Activated CD8-positive, alpha-beta memory T cell treated with anti-CD3 and anti-CD28 coated beads for 4 hours (primary cell): ENCODE measurements around the gene ORC5.
"Not testable (repeated sequence)": the region's sequence is repeated elsewhere in the genome, so short reads cannot be mapped to it uniquely, and the experiment has no call there.

ENCODE experiments used
- DNase-seq, 2 donors: peaks; one replicate each; pipeline ENCODE4 v3.0.0-alpha.2; 2020; ENCODE audit warnings: low read depth in 2 of 2

Gene ORC5

DNA sequence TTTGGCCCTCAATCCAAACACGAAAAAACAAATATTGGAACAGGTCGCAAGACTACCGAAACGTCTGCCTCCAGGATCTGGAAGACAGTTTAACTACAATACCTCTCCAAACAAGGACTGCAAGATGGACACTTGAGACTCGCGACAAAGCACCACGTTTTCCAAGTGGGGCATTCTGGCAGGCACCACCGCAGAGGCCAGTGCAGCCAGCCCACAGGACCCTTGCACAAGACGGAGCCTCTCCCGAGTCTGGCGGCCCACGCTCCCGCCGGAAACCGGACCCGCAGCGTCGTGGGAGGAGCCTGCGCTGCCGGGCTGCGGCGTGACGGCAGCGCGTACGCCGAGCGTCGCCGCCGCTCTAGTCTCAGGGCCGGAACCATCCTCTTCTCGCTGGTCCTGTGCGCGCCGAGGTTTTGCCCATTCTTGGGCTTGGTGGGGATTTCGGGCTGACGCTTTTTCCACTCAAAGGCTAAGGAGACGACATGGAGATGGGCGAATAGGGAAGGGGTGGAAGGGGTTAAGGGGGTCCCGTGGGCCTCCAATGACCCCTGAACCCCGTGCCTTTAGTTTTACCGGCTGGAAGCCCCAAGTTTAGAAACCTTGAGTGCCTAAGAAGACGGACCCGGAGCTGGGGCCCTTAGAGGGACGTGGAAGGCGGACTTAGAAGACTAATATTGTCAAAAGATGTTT, at the start of gene ORC5:
TSS of gene ORC5 (minus strand) at position 283 of the 690 bp plus-strand sequence. CDS start at position 174, 109 bp downstream.
- peak; percentile 54 to 58 for DNase-seq

- no peak for DNase-seq
These were observed 47.8 kb upstream of the ORC5 start for GRCh38 chr7:104255616-104256015.

DNA sequence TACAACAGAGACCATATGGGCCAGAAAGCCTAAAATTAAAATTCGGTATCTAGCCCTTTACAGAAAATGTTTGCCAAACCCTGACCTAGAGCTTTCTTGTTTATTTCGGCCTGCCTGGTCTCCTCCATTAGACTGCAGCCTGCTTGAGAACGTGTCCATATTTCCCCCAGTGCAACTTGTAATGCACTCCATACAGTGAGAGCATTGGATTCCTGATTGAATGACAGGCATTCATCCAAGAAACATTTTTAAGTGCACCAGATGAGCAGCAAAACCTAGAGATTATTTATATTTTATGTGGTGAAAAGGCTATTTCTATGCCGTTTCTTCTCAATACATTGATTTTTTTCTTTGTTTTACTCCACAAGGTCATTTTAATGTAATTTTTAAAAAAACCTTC, 47.4 kb upstream of the ORC5 start:
- DNase-seq, result no peak

- no peak for DNase-seq
These were observed 46.9 kb upstream of the ORC5 start for GRCh38 chr7:104254696-104255095.

- DNase-seq, result no peak
These were observed 44.8 kb upstream of the ORC5 start for GRCh38 chr7:104252409-104253134.

DNA sequence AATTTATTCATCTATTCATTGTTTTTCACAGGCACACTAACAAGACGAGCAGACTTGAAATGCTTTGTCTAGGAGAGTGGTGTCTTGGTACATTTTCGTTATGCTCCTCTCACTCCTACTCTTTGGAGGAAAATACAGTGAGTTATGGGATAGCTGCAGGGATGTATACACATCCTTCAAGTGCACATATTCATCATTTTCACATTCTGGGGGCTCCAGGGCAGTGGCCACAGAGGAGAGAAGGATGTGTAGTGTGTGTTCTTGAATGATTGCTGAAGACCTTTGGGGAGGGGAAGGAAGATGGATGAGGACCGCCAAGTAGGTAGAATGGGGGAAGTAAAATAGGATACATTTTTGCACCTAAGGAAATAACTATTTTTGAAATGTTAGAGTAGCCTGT, 34.8 kb upstream of the ORC5 start:
- no peak for DNase-seq

GRCh38 chr7:104241538-104242209, 33.9 kb upstream of the ORC5 start:
- no peak for DNase-seq

GRCh38 chr7:104241135-104241534, 33.3 kb upstream of the ORC5 start:
- no peak for DNase-seq

DNA sequence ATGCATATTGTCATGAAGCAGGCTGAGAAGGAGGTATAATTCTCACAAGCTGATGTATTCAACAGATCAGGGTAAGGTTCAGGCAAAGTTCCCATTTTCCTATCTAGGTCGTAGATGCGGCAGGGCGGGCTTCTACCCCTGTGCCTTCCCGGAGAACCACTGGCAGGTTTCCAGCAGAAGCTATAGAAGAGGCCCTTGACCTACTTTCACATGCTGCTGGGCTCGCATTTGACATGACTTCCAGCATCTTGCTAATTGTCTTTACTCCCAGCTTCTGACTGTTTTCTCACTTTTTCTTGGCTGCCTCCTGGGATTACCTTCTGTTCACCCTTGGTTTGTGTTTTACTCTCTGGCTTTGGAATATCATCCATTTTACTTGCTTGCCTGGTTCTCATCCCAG, 32.6 kb upstream of the ORC5 start:
- DNase-seq, result no peak

GRCh38 chr7:104234990-104235389, 27.2 kb upstream of the ORC5 start:
- not testable (repeated sequence) for DNase-seq

DNA sequence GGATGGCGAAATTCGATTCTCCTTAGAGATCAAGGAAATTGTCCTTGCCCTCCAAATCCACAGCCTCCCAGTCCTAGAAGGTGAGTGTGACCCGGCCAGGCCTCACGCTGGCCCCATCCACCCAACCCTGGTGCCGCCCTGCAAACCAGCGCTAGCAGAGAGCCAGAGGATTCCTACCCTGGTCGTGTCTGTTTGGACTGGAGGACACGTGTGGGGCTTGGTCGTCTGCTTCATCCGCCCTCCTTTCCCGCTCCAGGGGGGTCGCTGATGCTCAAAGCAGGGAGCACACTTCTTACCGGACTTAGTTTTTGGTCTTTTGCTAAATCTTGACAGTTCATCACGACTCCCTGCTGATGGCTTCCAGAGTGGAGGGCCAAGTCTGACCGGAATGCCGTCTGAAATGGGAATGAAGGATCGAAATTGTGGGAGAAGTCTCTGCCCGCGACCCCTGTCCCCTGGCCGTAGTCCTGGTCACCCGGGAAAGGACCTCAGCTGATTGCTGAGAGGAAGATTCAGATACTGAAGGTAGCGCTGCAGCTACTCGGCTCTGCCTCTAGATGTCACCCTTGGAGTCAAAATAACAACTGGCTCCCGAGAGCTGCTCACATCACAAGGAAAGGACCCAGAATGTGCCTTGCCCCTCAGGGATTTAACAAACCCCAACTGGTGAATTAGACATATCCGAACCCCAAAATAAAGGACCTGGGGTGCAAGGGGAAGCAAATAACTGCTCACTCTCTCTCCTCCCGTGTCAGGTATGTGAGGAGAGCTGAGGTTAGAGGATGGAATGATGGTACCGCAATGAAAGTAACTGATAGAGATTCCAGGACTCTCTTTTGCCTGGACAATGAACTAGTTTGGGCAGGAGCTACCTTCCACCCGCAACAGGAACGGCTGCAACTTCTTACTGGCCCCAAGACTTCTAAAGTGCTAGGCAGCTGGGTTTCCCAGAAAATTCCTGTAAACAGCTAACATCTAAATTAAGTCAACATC, 23.5 kb upstream of the ORC5 start:
- DNase-seq, result no peak

GRCh38 chr7:104230606-104231005, 22.8 kb upstream of the ORC5 start:
- no peak for DNase-seq

DNA sequence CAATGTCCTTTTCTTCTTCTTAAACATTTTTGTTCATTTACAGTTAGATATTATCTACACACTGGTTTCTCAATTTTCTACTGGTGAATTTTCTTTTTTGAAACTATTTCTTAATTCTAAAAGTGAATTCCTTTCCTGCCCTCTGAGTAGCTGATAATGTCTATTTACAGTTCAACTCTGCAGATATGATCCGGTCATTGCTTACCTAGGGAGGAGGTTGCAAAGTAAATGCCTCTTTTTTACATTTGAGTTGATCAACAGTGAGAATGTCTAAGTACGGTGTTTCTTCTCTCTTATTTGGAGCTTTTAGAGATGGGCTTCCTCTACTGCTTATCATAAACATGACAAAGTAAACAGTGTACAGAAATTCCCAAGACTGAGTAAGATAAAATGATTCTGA, 20.6 kb upstream of the ORC5 start:
- DNase-seq, result no peak

DNA sequence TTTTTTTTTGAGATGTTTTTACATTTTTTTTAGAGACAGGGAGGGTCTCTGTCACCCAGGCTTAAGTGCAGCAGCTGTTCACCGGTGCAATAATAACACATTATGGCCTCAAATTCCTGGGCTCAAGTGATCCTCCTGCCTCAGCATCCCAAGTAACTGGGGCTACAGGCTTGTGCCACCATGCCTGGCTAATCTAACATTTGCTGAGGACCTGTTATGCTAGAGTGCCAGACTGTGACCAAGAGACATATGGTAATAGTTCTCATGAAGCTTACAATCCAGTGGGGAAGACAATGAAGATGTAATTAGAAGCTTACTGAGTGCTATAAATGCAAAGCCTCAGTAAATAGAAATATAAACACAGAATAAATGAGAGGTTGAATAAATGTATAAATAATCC, 17.6 kb upstream of the ORC5 start:
- no peak for DNase-seq

- DNase-seq, result no peak
These were observed 9.8 kb upstream of the ORC5 start for GRCh38 chr7:104217620-104218019.

DNA sequence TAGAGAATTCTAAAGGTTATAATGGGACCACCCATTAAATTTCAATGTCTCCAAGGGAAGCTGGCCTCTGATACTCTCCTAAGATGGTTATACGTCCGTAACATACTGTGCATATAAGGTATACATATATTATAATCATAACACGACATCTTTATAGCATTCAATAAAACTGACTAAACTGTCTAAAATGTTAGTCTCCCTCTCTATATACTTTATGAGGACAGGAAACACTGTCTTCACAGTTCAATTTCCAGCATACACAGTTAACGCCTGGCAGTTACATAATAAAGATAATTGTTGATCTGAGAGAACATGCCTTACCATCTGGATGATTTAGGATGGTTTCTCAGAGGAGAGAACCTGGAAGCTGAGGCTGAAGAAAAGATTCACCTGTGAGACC, 1.2 kb upstream of the ORC5 start:
- DNase-seq, result no peak

DNA sequence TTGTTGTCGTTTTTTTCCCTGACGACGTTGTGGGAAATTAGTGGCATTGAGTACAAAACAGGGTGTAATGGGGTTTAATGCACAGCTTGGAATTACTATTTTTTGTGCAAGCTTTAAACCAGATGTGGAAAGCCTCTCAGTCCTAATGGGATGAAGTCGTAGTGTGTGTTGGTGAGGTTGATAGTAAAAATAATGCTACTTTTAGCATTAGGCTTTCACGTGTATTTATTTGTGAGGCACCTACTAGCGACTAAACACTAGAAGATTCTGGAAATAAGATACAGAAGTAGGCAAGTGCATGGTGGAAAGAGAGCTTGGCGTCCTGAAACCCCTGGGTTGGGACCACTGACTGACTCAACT, 588 bp upstream of the ORC5 start:
- DNase-seq, result no peak

DNA sequence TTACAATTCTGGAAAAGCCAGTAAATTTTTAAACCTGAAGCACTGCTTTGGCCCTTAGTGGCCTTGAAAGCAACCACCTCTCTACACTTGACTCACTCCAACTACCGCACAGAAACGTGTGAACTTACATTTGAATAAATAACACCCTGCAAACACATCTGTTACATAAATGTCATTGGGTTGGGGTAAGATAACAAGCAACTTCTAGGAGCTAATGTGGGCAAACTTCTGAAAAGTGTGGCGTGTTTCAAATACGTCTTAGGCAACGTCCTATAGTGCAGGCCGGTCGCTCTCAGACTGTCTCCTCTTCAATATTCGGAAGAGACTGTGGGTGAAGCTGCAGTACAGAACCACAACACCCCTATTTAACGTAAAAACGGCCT, 474 bp downstream of the ORC5 start:
- no peak for DNase-seq

GRCh38 chr7:104206841-104207240, 972 bp downstream of the ORC5 start:
- no peak for DNase-seq

DNA sequence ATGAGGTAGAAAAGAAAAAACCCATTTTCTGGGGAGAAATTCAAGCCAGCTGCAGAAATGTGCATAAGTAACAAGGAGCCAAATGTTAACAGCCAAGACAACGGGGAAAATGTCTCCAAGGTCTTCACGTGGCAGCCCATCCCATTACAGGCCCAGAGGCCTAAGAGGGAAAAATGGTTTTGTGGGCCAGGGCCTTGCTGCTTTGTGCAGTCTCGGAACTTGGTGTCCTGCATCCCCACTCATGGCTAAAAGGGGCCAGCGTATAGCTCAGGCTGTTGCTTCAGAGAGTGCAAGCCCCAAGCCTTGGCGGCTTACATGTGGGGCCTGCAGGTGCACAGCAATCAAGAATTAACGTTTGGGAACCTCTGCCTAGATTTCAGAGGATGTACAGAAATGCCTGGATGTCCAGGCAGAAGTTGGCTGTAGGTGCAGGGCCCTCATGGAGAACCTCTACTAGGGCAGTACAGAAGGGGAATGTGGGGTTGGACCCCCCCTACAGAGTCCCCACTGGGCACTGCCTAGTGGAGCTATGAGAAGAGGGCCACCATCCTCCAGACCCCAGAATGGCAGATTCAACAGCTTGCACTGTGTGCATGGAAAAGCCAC, 9.0 kb downstream of the ORC5 start:
- DNase-seq, result no peak

GRCh38 chr7:104196161-104196560, 11.7 kb downstream of the ORC5 start:
- DNase-seq, result no peak
